ENCODE results near the gene CCDC124.

Gene CCDC124

GRCh38 chr19:17942181-17942580 lies 9.4 kb downstream of the CCDC124 start:
- Histone ChIP-seq H3K9me2 (replicated peaks; ENCODE audit: control insufficient read depth, low read length) (no peaks in the 10 kb centered on the region), H3K79me2 (ENCODE audit: control insufficient read depth, low read length) (peaks cover 7% of the 10 kb centered on the region), H3F3A (ENCODE audit: control insufficient read depth, insufficient read depth) (peaks cover 5% of the 10 kb centered on the region), H3K36me3 (ENCODE audit: control insufficient read depth, low read length) (peaks cover 34% of the 10 kb centered on the region), H3K4me1 (ENCODE audit: control insufficient read depth, low read length) (peaks cover 24% of the 10 kb centered on the region), H4K20me1 (ENCODE audit: control insufficient read depth, insufficient read depth, low read depth, low read length) (no peaks in the 10 kb centered on the region), H3K9me3 (ENCODE audit: control insufficient read depth, insufficient read depth, low read length) (no peaks in the 10 kb centered on the region), H3K4me2 (ENCODE audit: low read length) (no peak overlapping the region), H3K4me3 (ENCODE audit: low read length) (no peak overlapping the region), H3K27ac (ENCODE audit: low read depth, low read length) (no peak overlapping the region), H3K27me3 (ENCODE audit: control insufficient read depth, low read length) (no peaks in the 10 kb centered on the region)
- no peak for TF ChIP-seq EZH2phosphoT487 (IDR thresholded peaks at IDR 0.05; ENCODE audit: borderline replicate concordance, low read length)

GRCh38 chr19:17942582-17943273 lies 9.9 kb downstream of the CCDC124 start:
- Histone ChIP-seq H3K27me3 (ENCODE audit: control insufficient read depth, low read length) (no peaks in the 10 kb centered on the region), H3K9me2 (replicated peaks; ENCODE audit: control insufficient read depth, low read length) (no peaks in the 10 kb centered on the region), H3K36me3 (ENCODE audit: control insufficient read depth, low read length) (peaks cover 32% of the 10 kb centered on the region), H3K4me2 (ENCODE audit: low read length) (no peak overlapping the region), H3K4me1 (ENCODE audit: control insufficient read depth, low read length) (peaks cover 28% of the 10 kb centered on the region), H3K9me3 (ENCODE audit: control insufficient read depth, insufficient read depth, low read length) (no peaks in the 10 kb centered on the region), H3F3A (ENCODE audit: control insufficient read depth, insufficient read depth) (peaks cover 5% of the 10 kb centered on the region), H4K20me1 (ENCODE audit: control insufficient read depth, insufficient read depth, low read depth, low read length) (no peaks in the 10 kb centered on the region), H3K4me3 (ENCODE audit: low read length) (no peak overlapping the region), H3K27ac (ENCODE audit: low read depth, low read length) (no peak overlapping the region), H3K79me2 (ENCODE audit: control insufficient read depth, low read length) (peaks cover 7% of the 10 kb centered on the region)
- TF ChIP-seq CTCF (IDR thresholded peaks at IDR 0.05; ENCODE audit: low read depth, low read length, poor library complexity, severe bottlenecking) (no peak), EZH2phosphoT487 (IDR thresholded peaks at IDR 0.05; ENCODE audit: borderline replicate concordance, low read length) (no peak)

GRCh38 chr19:17943274-17944221 lies 10.7 kb downstream of the CCDC124 start:
- no peak overlapping the region for H3K27ac ChIP-seq (ENCODE audit: low read depth, low read length)
- peaks cover 26% of the 10 kb centered on the region for H3K36me3 ChIP-seq (ENCODE audit: control insufficient read depth, low read length)
- H3K4me1 ChIP-seq (ENCODE audit: control insufficient read depth, low read length) = peaks cover 26% of the 10 kb centered on the region
- TF ChIP-seq EZH2phosphoT487 (IDR thresholded peaks at IDR 0.05; ENCODE audit: borderline replicate concordance, low read length) (no peak), CTCF (IDR thresholded peaks at IDR 0.05; ENCODE audit: low read depth, low read length, poor library complexity, severe bottlenecking) (no peak)
- H3K4me3 ChIP-seq (ENCODE audit: low read length) = no peak overlapping the region
- peaks cover 5% of the 10 kb centered on the region for H3K79me2 ChIP-seq (ENCODE audit: control insufficient read depth, low read length)
- H3K9me3 ChIP-seq (ENCODE audit: control insufficient read depth, insufficient read depth, low read length) = no peaks in the 10 kb centered on the region
- no peaks in the 10 kb centered on the region for H4K20me1 ChIP-seq (ENCODE audit: control insufficient read depth, insufficient read depth, low read depth, low read length)
- H3F3A ChIP-seq (ENCODE audit: control insufficient read depth, insufficient read depth) = peaks cover 5% of the 10 kb centered on the region
- H3K4me2 ChIP-seq (ENCODE audit: low read length) = no peak overlapping the region
- no peaks in the 10 kb centered on the region for H3K9me2 ChIP-seq (replicated peaks; ENCODE audit: control insufficient read depth, low read length)
- no peaks in the 10 kb centered on the region for H3K27me3 ChIP-seq (ENCODE audit: control insufficient read depth, low read length)
